GM19025 (cell line): ENCODE results near the gene TMEM182.
A peak's percentile ranks its signal among the peaks of the same experiment; 100 is the strongest.

Experiments
- ATAC-seq: cut with Tn5 transposase; IDR thresholded peaks from one replicate; pipeline ENCODE4 v1.9.1; 2021; ENCODE audit warnings: mild to moderate bottlenecking, low read depth, moderate library complexity; ENCODE audit not compliant: unreplicated experiment

TMEM182 gene, protein sequence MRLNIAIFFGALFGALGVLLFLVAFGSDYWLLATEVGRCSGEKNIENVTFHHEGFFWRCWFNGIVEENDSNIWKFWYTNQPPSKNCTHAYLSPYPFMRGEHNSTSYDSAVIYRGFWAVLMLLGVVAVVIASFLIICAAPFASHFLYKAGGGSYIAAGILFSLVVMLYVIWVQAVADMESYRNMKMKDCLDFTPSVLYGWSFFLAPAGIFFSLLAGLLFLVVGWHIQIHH

DNA sequence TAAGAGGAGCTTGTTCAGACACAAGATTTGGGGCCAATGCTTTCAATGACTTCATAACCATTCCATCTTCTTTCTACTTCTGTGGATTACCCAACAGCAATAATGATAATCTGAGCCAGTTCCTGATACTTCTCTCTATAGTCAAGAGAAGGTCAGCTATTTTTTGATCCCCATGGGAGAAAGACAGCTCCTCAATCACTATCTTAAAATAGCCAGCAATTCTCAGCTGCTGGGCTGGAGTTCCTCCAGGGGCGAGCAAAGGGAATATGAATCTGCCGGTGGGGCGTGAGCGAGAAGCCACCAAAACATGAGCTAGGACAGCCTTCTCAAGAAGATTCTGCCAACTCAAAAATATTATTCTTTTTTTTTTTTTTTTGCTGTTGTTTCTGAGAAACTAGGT lies at the start of gene TMEM182:
TMEM182 (plus strand) TSS at position 269 of the 400 bp plus-strand sequence. CDS start 187 bp downstream, outside the sequence.
- ATAC-seq = no peak

GRCh38 chr2:102717308-102718018 lies 44.4 kb upstream of the TMEM182 start:
- ATAC-seq = no peak

DNA sequence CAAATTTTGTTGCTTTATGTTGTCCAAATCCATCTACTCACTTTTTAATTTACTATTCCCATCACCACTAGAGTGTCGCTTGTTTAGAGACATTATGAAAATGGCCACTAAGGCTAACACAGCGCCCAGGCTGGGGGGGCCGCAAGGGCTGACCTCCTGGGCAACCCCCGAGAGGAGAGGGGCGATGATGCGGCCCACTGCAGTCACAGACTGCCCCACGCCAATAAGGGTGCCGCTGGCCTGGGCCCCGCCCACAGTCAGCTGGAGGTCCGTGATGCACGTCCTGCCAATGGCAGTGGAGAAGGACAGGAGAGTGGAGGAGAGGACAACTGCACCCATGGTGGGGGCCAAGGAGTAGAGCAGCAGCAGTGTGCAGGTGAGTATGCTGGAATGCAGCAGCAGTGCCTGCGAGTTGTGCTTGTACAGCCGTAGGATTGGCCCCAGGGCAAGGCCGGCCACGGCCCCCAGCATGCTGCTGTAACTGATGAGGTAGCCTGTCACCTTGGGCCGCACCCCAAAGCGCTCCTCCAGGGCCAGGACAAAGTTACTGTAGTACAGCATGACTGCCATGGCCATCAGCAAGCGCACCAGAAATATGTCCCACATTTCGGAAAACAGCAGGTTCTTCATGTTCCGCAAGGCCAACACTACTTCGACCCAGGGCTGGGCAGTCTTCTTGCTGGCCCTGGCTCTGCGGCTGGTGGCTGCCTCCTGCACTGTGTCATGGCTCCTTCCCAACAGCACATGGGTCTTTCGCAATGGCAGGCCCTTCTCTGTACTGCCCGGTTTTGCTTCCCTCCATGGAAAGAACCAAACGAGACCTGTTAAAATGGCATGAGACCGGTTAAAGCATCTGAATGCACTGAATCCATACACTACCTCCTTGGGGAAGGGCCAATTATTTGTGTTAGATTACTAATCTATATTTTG lies 43.2 kb upstream of the TMEM182 start:
- no peak for ATAC-seq

DNA sequence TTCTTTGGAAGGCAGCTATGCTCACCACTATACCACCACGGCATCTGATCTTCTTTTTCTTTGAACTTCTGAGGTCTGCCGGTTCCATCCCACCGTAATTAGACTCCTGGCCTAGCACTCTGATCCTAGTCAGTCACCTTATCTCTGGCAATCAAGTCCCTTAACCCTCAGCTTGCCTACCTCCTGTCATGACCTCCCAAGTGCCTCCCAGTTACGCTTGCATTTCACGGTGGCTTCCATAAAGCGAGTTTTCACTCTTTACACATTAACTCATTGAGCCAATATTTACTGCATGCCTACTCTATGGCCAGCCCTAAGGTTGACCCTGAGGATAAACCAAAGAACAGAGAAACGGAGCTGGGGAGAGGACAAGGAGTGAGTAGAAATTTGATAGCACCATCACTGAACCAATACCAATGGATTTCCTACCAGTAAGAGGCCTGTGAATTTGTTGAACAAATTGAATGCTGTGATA lies 37.8 kb upstream of the TMEM182 start:
- ATAC-seq = no peak

GRCh38 chr2:102724553-102724952 lies 37.3 kb upstream of the TMEM182 start:
- no peak for ATAC-seq

- no peak for ATAC-seq
Observed at GRCh38 chr2:102726128-102727087, 35.4 kb upstream of the TMEM182 start.

DNA sequence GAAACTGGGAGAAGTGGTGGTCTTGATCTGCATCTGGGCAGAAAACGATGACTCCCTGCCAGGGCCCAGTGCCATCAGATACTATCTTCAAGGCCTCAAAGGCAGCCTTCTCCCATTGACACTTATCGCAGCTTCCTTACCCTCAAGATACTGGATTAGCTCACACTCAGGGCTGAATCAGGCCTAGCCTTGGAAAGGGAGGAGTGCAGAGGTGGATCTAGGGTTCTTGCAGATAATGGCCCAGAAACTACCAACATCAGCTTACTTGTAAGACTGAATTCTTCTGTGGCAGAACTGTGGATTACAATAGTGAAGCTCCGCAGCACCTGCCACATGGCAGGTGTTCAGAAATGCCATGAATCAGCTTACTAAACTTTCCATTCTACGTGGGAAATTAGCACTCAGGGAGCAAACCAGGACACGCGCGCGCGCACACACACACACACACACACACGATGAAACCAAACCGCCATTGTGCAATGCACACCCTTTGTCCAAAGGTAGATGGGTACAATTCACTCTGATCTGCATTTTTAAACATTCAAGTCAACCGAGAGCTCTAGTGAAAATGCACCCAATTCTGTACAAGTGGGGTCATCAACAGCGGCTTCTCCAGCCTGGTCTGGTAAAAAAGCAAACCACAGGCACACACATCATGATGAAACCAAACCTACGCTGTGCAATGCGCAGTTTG lies 26.3 kb upstream of the TMEM182 start:
- no peak for ATAC-seq

DNA sequence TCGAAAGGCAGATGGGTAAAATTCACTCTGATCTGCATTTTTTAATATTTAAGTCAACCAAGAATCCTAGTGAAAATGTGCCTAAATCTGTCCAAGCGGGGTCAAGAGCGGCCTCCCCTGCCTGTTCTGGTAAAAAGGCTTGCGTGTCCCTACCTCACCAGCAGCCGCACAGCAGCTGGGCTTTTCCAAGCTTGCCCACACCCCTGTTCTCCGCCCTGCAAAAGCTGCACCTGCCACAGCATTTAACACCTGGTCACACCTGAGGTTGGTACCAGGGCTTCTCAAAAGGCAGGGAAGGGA lies 25.8 kb upstream of the TMEM182 start:
- peak; percentile 6 for ATAC-seq

DNA sequence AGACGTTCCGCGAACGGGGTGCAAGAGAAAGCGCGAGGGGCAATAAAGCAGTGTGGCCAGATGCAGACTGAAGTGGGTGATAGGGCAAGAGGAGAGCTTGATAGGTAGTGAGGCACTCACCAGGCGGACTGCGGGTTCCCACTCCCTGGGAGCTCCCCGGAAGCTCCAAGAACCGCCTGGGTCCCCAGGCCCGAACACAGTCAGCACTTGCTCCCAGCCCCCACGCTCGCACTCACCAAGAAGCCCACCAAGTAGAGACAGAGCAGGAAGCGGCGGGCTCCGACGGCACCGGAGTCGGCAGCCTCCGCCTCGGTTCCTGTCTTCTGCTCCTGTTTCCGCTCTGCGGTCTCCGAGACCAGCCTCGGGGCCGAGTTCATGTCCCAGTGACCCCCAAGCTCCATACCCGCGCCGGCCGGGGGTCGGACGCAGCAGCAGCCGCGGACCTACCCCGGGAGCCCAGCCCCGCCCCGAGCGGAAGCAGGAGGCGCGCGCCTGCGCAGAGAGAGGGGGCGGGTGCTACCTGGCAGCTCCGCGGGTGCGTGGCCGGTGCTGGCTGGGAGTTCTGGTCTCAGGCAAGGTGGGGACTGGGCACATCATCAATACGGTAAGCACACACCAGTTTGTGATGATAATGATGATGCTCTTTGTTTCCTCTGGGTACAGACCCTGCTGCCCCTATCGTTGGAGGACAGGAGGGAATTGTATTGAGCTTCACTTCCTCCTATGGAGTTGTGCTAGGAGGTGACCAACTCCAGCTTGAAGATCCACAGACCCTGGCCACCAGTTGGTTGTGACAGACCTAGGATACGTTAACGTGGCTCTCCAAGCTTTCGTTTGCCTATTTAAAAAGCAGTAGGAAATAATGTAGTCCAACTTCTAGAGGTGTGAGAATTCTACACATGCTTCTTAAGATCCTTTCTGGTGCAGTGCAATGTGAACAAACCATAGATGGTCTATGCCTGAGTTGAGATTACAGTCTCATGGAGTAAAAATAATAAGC lies 25.1 kb upstream of the TMEM182 start:
- ATAC-seq = peak; percentile 94

DNA sequence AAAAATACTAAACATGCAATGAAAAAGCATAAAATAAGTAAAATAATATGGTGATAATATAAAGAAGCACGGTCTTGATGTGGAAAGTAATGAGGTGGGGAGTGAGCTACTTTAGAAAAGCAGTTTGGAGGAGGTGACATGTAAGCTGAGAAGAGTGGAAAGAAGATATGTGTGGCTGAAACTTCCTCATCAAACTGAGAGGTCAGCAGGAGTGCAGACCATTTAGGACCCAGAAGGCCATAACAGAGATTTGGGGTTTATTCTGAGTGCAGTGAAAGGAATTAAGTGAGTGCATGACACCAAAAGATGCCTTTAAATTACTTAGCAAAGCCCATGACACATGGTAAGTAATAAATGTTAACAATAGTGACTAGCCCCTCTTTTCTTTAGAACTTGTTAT lies 24.4 kb upstream of the TMEM182 start:
- no peak for ATAC-seq

DNA sequence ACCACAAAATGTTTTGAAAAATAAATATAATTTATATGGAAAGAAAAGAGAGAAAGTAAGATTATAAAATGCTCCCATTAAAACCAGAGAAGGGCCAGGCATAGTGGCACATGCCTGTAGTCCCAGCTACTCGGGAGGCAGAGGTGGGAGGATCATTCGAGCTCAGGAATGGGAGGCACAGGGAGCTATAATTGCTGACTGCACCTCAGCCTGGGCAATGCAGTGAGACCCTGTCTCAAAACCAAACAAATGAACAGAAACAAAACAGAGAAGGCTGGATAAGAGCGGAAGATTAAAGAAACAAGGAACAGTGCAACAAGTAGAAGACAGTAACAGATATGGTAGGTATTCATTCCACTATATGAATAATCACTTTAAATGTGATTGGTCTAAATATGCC lies 18.6 kb upstream of the TMEM182 start:
- no peak for ATAC-seq

- no peak for ATAC-seq
Observed at GRCh38 chr2:102748107-102748506, 13.7 kb upstream of the TMEM182 start.

GRCh38 chr2:102749938-102750337 lies 11.9 kb upstream of the TMEM182 start:
- ATAC-seq = peak; percentile 57

DNA sequence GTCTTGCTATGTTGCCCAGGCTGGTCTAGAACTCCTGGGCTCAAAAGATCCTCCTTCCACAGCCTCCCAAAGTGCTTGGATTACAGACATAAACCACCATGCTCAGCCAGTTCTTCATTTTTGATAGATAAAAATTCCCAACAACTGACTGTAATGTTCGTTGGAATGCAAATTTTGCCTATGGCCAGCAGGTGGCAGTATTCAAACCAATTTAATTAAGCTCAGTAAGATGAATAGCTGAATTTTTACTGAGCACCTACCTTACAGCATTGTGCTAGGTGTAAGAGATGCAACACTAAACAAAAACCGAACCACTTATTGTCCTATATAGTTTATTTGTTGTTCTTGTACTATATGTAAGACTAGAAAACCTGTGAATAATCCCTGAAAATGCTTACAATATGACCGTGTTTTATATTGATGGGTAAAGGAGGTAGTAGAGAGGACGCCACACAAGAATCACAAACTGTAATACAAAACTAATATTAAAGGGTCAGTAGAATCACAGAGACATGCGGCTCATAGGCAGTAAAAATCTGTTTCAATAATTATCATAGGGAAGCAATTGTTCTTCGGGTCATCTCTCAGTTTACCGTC lies 8.2 kb upstream of the TMEM182 start:
- no peak for ATAC-seq

- no peak for ATAC-seq
Observed at GRCh38 chr2:102754456-102755145, 7.2 kb upstream of the TMEM182 start.

DNA sequence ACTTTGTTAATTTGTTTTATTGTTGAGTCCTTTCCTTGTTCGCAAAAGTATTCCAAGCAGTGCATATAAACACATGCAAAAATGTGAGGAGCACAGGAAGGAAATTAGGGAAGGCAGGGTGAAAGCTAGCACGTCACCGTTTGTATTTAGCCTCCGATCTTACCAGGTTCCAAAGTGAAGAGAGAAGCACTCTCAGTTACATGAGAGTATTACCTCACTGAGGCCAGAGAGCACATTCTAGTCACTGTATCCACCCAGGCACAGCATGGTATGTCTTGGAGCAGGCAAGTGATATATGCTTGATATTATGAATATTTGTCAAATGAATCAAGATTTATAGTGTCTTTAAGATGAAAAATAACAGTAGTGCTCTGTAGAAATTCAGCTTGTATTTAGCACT lies 6.5 kb upstream of the TMEM182 start:
- no peak for ATAC-seq

- ATAC-seq = no peak
Observed at GRCh38 chr2:102758439-102758838, 3.4 kb upstream of the TMEM182 start.
